ENCODE measurements around the gene BMP6.

Gene BMP6

DNA sequence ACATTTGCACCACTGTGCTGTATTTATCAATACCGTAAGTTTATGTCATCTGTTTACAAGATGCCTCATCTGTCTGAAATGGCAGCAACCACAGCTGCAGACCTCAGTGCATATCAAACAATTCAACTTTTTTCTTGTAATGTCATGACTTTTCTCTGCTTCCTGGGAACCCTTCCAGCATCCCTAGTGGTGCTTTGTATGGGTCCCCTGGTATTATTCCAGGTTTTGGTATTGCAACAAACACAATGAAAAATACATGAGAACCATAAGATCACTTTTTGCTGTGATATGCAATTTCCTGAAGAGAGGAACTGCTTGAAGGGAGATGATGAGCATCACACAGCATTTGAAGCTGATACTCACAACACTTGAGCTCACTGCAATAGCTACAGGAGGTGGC lies 196.7 kb downstream of the BMP6 start:
- Histone ChIP-seq H3K36me3 (ENCODE audit: control insufficient read depth in 1 of 2, insufficient read depth in 2 of 2, low read length in 2 of 2) (no peaks in the 10 kb centered on the region), H3K27me3 (ENCODE audit: control insufficient read depth in 1 of 2, insufficient read depth in 2 of 2, low read length in 2 of 2) (no peaks in the 10 kb centered on the region), H3K9ac (ENCODE audit: low read depth in 1 of 2, low read length in 2 of 2) (no peak overlapping the region), H3K4me3 (ENCODE audit: low read depth in 1 of 2, low read length in 2 of 2) (no peak overlapping the region), H3K4me1 (ENCODE audit: control insufficient read depth in 1 of 2, insufficient read depth in 2 of 2, low read length in 2 of 2) (no peaks in the 10 kb centered on the region), H3K27ac (ENCODE audit: low read depth, low read length) (no peak overlapping the region), H3K9me3 (ENCODE audit: control insufficient read depth in 1 of 2, low read length in 2 of 2) (no peaks in the 10 kb centered on the region)

DNA sequence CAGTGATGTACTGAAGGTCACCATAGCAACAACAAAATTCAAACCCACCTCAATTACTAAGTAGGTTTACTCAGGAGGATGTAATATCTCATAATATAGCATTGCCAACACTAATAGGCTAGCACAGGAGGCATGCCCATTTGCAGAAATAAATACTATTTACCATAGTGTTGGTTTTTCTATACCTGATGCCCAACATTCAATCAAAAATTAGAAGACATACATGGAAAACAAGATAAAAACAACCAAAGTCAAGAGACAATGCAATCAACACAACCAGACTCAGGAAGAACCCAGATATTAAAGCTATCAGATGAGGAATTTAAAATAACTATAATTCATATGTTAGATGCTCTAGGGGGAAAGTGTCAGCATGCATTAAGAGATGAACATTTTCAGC lies 199.0 kb downstream of the BMP6 start:
- H3K36me3 ChIP-seq (ENCODE audit: control insufficient read depth in 1 of 2, insufficient read depth in 2 of 2, low read length in 2 of 2) = no peaks in the 10 kb centered on the region
- H3K4me1 ChIP-seq (ENCODE audit: control insufficient read depth in 1 of 2, insufficient read depth in 2 of 2, low read length in 2 of 2) = no peaks in the 10 kb centered on the region
- H3K4me3 ChIP-seq (ENCODE audit: low read depth in 1 of 2, low read length in 2 of 2) = no peak overlapping the region
- no peaks in the 10 kb centered on the region for H3K9me3 ChIP-seq (ENCODE audit: control insufficient read depth in 1 of 2, low read length in 2 of 2)
- no peak overlapping the region for H3K27ac ChIP-seq (ENCODE audit: low read depth, low read length)
- no peak overlapping the region for H3K9ac ChIP-seq (ENCODE audit: low read depth in 1 of 2, low read length in 2 of 2)
- no peaks in the 10 kb centered on the region for H3K27me3 ChIP-seq (ENCODE audit: control insufficient read depth in 1 of 2, insufficient read depth in 2 of 2, low read length in 2 of 2)

Data from duodenal mucosa (tissue), 2 donors.